Measurements from ENCODE around the gene CKB.

Gene CKB

DNA sequence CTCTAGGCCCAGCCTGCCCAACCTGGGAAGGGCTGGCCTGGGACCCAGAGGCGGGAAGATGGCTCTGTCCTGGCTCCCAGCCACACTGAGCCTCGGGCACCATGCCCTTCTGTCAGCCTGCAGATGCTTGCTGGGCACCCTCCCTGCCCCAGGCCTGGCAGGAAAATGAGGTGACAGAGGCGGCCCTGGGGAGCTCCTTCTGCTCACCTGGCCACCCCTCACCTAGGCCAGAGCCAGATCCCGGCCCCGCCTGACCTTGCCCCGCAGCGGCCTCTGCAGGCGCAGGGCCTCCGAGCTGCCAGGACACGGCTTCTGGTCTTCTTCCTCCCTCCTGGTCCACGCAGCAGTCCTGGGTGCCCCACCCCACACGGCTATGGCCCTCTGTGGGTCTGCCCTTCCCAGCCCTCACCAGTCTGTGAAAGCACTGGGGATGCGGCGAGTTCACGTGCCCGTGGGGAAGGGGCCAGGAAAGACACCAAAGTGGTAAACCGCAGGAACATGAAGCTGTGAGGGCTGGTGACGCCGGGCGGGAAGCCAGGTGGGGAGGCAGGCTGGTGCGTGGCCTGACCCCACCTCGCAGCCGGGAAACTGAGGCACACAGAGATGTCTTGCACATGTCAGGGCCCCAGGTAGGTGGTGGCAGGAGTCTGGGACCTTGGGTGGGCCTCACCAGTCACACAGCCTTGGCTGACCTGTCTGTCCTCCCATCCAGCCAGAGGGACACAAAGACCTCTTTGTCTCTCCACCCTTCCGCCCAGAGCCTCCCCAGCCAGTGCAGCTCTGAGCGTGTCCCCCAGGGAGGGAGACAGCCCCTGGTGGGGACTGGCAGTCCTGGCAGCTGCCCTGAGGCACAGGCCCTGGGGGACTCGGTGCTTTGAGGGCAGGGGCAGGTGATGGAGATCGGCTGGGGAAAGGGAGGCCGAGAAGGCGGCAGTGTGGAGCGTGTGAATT, 27.0 kb upstream of the CKB start:
- DNase-seq = no peak

DNA sequence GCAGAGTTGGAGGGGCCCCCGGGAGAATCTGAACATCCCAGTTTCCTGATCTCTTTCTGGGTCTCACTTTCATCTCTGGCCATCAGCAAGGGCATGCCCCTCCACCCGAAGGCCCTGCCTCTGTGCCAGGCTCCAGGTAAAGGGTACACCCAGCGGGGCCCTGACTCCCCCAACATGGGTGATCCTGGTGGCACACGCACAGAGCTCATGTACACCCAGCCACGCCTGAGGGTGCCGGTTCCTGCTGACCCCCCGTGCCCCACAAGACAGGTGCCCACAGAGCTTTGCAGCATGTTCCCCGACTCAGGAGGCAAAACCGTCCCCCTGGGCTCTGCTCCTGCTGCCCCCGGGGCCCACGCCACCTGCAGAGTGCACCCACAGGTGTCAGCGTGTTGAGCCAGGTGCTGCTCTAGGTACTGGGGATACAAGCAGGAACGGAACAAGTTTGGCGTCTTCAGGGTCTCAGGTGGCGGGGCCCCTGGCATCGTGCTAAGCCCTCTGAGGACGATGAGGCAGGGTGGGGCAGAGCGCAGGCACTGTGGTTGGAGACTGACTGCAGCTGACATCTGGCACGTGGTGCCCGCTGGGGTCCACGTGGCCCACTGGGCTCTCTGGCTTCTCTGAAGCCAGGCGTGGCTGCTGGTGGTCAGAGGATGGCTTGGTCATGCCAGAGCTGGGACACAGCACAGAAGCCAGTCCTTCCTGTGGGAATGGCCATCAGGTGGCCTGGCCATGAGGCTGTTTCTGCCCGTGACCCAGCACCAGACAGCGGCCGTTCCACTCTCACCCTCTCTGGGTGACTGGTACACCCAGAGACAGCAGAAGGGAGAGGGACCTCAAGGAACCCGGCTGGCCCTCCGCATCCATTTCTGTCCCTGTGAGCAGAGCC, 26.1 kb upstream of the CKB start:
- DNase-seq = no peak

DNA sequence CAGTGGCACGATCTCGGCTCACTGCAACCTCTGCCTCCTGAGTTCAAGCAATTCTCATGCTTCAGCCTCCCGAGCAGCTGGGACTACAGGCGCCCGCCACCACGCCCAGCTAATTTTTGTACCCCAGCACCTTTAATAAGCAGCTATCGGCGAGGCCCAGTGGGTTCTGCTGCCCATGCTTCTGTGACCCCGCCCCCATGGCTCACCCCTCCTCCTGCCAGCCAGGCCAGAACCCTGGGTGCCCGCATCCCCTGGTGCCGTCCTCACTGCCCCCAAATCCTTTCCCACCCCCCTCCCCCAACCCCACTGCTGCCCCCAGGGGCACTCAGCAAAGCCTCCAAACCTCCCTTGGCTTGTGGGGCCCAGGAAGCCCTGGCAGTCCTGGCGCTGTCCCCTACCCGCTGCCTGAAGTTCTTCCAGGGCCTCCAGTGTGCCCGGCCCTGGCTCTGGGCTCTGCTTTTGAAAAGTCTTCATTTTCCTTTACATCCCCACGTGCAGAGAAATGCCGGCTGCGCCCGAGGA, 25.4 kb upstream of the CKB start:
- DNase-seq = no peak

DNA sequence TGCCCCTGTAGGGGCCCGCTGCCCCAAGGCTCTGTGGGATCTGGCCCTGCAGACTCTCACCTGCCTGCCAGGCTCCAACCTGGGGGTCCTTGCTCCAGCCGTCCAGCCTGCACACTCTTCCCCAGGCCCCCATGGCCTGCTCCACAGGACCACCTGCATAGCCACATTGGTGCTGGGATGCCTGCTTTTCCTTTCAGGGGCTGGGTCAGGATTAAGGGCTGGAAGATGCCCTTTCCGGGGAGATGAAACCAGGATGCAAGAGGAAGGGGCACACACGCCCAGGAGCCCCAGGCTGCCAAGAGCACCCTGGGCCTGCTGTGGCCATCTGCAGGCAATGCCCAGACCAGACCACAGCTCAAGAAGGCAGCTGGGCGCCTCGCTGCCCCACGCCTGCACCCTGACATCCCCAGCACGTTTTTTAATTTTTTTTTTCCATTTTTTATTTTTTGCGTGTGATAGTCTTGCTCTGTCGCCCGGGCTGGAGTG, 24.9 kb upstream of the CKB start:
- DNase-seq = no peak

DNA sequence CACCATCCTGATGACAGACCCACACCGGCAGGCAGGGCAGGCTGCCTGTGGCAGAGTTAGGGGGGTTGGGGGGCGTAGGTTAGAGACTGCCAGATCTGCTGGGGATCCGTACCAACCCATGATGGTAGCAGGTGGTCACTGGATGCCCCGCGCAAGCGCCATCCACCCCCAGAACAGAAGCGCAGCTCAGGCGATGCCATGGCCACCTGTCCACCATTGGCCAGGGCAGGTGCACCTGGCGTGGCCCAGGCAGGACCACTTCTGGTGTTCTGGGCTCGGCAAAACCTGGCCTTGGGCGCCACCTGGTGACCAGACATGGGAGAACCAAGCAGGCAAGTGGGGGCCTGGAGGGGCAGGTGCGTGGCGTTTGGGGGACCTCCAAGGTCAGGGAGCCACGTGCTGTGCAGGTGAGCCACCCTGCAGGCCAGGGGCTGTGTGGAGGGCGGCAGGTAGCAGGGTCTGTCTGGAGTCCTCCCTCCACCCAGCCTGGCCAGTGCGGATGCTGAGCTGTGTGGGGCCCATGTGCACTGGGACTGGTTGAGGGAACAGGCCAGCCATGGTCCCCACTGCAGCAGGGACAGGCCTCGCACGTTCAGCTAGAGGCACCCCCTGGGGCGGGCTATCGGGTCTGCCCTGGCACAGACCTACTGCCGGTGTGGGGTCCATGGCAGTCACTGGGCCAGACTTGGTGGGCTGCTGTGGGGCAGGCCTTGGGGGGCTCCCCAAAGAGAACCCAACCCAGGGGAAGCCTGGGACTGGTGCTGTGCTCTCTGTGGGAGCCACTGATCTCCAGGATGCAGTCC, 24.2 kb upstream of the CKB start:
- DNase-seq = peak; percentile 21

DNA sequence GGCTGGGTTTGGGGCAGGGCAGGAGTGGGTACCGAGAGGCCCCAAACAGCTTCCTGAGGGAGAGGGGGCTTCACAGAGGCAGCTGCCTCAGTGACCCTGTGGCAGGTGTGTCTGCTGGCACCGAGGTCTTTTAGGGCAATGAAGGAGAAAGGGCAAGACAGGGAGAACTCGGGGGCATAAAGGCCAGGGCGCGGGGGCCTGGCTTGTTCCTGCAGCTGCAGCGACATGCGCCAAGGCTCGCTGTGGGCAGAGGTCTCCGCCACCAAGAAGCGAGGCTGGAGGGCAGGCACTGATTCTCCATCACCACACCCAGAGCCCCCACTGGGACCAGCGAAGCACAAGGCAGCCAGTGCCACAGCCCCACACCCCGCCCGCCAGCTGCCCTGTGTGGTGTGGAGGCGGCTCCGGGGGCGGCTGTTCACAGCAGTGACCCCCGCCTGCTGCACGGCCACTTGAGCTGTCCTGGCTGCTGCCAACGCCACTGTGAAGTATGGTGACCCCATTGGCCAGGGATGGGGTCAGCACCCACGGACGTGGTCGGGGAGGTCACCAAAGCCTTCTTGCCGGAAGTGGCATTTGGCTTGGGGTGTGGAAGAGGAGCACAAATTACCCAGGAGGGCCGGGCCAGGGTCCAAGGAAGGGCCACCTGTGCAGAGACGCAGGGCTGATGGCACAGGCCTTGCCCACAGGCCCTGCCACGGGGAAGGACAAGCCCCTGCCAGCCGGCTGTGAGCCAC, 23.5 kb upstream of the CKB start:
- no peak for DNase-seq

DNA sequence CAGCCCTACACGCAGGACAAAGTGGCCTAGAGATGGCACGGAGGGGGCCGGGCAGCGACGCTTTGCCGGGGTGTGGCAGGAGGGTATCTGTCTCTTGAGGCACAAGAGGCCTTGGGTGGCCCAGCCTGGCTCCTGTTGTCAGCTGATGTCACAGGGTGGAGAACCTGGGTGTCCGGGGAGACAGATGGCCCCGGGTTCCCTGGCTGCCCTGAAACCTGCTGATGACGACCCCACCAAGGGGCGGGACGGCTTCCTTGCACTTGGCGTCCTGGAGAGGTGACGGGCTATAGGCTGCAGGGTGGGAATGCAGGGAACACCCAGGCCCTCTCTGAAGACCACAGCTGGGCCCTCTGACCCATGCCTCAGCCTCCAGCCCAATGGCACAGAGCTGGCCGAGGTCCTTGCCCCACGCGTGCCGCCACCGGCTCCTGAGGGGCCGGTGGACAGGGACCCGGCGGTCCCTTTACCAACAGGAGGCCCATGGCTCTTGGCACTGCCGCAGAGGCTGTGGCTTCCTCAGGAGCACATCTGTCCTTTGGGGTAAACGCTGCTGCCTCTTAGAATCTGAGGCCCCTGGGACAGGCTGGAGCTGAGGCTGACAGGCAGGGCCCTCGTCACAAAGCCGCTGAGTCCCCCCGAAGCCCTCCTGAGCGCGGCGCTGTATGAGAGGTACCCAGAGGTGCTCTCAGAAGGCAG, 22.7 kb upstream of the CKB start:
- no peak for DNase-seq

DNA sequence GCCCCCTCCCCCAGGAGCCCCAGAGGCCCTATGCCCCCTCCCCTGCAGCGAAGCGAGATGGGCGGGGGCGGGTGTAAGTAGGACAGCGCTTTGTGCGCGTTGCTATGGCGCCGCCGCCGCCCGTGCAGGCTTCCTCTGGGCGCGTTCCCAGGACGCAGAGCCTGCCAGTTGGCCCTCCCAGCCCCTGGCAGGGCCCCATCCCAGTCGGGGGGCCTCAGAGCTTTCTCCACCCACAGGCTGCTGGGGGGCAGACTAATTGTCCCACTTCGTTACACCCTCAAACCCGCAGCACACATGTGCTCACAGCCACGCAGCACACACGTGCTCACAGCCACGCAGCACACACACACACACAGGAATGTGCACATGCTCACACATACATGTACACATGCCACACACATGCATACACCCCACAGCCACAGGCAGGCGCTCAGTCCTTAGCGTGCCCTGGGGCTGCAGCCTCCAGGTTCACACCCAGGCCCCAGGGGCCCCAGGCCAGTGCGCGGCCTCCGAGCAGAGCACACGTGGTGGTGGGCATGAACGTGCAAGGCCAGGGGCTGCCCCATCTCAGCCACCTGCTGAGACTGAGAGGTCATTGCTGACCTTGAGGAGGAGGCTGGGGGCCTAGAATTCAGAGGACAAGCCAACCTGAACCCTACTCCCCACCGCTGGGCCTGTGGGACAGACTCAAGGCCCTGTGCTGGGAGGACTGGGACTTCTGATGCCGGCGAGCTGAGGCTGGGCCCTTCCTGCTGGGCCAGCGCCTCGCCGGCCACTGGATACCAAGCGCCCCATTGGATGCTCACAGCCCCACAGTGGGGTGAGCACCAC, 22.0 kb upstream of the CKB start:
- no peak for DNase-seq

DNA sequence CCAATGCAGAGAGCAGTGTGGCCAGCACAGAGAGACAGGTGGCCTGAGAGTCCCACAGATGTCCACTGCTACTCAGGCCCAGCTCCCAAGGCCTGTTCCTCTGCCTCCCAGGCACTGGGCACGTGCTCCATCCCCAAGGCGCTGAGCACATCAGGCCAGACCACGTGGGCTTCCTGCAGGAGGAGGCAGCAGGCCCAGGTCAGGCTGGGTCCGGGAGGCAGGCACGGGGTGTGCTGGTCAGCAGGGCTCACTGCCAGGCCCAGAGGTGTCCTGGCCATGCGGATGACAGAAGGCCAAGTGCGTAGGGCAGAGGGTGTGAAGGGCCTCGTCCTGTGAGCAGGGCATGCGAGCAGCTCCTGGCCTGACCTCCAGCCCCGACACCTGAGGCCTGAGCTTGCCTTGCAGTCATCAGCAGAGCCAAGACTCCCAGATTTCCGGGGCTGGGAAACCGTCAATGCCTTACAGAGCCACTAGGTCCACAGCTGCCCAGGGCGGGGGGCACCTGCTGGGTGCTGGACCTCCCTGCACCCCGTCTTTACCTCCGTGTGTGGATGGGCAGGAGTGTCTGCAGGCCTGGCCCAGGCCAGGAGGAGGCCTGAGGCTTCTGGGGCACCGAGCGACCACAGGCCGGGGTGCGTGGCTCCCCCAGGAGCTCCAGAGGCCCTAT, 21.2 kb upstream of the CKB start:
- no peak for DNase-seq

DNA sequence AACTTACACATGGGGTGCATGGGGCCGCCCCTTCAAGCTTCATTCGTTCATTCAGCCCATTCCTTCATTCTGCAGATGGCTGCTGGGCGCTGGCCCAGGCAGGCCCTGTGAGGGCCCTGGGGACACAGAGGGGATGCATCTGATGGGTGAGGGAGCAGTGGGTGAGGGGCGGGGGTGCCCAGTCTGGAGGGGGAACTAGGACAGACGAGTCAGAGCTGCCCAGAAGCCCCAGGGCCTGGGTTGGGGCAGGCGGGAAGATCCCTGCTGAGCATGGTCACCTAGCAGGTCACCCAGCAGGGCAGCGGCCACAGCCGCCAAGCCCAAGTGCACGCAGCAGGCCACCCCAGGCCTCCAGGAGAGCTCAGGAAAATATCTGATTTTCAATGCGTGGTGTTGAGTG, 20.5 kb upstream of the CKB start:
- DNase-seq = no peak

DNA sequence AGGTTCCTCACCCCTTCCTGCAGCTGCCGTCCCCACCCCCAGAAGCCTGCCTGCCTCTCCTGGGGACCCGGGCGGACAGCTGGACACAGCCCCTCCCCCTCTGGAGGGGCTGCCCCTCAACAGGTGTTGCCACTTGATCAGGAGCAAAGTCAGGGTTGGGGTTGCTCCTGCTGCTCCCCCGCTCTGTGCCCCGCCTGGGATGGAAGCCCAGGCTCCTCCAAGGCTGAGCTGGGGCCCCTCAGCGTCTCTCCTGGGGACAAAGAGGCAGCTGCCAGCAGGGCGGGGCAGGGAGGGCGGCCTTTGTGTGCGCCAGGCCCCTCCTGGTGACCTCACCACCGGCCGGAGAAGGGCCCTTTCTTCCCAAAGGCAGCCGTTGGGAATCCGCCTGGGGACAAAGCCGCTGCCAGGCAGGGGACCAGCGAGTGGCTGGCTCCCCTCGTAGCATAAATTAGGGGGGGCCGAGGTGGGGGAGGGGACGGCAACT, 20.0 kb upstream of the CKB start:
- no peak for DNase-seq

DNA sequence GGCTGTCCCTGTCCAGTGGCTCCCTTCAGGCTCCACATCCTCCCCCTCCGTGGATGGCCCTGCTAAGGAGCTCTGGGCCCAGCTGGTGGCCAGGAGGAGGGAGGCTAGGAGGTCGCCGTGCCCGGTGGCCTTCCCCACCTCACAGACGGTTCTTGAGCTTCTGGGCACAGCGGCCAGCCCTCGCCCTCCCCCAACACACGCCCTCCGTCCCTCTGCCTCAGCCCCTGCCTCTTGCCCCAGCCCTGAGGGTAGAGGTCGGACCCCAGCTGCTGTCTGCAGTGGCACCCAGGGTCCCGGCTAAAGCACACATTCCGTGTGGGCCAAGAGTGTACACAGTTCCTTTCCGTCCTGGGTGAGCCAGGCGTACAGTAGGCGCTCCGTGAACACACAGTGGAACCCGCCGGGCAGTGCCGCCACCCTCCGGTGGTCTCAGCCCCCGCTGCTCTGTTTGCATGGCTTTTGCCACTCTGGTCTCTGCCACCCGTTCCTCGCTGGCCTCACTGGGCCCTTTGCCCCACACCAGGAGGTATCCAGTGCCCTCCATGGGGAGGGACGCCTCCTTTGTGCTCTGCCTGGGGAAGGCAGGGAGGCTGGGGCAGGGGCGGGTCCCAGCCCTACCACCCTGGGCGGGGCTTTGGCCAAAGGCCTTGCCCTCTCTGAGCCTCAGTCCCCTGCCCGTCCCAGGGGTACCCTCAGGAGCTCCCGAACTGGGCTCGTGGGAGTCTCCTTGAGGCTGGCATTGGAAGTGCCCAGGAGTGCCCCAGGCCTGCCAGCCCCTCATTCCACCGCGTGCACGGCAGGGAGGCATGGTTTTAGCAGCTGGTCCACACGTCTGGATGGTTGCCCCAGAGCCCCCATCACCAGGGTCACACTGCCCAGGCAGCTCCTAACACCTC, 19.3 kb upstream of the CKB start:
- DNase-seq = no peak

DNA sequence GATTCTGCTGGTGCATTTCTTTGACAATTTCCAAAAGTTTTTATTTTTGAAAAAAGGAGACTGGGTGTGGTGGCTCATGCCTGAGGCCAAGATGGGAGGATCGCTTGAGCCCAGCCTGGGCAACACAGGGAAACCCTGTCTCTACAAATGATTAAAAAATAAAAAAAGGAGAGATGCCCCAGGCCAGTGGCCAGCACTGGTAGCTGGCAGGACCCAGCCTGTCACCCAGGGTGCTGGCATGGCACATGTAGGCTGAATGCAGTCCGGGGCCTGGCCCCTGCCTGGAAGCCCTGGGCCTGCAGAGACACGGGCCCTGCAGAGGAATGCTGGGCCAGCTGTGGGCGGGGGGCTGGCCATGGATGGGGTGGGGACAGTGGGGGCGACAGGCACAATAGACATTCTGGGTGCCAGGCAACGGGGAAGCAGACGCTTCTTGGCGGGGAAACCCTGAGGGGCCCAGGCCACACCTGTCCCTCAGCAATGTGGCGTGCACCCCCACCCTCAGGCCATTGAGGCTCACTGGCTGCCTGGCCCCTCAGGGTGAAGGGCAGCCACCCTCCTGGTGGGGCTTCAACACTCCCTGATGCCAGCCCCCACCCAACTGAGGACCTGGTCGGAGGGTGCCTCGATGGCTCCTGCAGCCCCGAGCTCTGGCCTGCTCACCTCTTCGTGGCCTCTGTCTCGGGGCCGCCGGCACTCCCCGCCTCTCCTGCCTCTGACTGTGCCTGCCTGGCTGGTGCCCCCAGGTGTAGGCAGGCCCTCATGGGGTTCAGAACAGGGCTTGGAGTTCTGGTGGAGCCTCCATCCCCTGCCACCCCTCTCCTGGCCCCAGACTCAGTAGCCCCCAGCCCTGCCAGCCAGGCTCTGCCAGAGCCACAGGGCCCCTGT, 18.4 kb upstream of the CKB start:
- no peak for DNase-seq

DNA sequence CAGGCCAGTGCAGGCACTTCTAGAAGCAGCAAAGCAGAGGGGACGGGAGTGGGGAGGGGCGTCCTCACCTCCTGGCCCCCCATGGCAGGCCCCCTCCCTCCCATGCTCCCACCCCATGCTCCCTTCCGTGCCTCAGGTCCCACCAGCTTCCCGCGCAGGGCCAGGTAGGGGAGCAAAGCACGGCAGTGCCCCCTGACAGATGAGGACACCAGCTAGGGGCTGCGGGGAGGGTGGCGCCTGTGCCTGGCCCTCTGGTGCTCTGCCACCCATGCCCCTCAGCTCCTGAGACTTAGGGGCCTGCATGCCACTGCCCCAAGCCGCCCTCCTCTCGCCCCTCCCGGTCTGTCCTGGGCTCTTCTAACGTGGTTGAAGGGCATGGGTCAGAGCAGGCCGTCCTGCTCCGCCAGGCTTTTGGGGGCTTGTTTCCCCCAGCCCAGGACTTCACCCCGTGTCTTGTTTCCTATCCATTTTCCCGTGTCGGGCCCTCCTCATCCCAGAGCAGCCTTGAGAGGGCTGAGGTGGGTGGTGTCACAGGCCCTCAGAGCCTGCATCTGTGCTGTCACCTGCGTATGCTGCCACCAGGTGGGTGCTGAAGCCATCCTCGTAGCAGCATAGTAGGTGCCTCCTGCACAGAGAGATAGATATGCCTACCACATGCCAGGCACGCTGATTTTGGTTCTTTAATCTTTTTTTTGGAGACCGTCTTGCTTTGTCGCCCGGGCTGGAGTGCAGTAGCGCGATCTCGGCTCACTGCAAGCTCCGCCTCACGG, 16.6 kb upstream of the CKB start:
- DNase-seq = no peak

DNA sequence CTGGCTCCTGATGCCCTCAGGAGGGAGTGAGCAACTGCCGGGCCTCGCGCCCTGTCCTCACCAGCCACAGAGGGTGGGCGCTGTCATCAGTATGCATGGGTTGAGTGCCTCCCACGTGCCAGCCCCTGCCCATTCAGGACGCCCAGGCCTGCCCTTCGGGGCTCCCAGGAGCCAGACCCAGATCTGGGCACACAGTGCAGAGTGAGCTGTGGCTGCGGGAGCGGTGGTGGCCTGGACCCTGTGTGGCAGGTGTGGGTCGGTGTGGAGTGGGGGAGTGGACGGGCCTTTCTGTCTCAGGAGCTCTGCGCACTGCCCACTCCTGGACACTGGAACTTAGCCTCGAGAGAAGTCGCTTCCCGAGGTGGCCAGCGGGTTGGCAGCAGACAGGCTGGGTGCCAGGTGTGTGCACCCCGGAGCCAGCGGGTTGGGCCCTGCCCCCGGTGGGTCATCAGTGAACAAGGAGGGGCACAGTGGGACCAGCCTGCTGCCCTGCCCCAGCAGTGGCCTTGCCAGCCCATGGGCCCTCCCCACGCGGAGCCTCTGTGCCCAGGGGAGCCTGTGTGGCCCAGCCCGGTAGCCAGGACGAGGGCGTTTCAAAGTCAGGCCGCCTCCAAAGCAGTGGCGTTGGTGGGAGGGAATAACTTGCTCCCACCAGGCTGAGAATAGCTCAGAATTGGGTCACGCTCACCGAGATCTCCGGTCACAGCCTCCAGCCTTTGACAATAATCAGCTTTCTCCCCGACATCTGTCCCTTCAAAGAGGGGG, 15.8 kb upstream of the CKB start:
- no peak for DNase-seq

Measured in KG1 (cell line).